Mesothelial cell of epicardium (in vitro differentiated cells): ENCODE results near the gene ARL6IP4. TPM values are rescaled to one million over a fixed set of nuclear protein-coding genes. Genes with fewer than 3 reads are reported as not detected.

Source experiments
- DNase-seq, 2 experiments: peaks; one replicate each; pipeline ENCODE4 v3.0.0; 2021; ENCODE audit warnings: low spot score in 2 of 2; ENCODE audit not compliant: unreplicated experiment in 2 of 2
- H3K27ac Mint-ChIP-seq: 2 replicates; pipeline ENCODE4 v1.8.0; 2021; ENCODE audit warnings: mixed read lengths
- H3K27me3 Mint-ChIP-seq: 2 replicates; pipeline ENCODE4 v1.8.0; 2021; ENCODE audit warnings: low read depth, mixed read lengths
- H3K36me3 Mint-ChIP-seq: 2 replicates; pipeline ENCODE4 v1.8.0; 2021; ENCODE audit warnings: mixed read lengths
- H3K4me1 Mint-ChIP-seq: 2 replicates; pipeline ENCODE4 v1.8.0; 2021; ENCODE audit warnings: mixed read lengths
- H3K4me3 Mint-ChIP-seq: 2 replicates; pipeline ENCODE4 v1.8.0; 2021; ENCODE audit warnings: mild to moderate bottlenecking, moderate library complexity, mixed read lengths
- H3K9me3 Mint-ChIP-seq: 2 replicates; pipeline ENCODE4 v1.8.0; 2021; ENCODE audit warnings: mixed read lengths
- CTCF ChIP-seq: fragments of 200-600 bp; sonication (generic); IDR thresholded peaks from one replicate; pipeline ENCODE4 v1.5.0; 2021; ENCODE audit warnings: antibody characterized with exemption; ENCODE audit not compliant: unreplicated experiment
- total RNA-seq: library from RNA; stranded (reverse); gene quantifications from 3 replicates; pipeline ENCODE4 v1.2.1, GENCODE V29; 2021

ARL6IP4 gene
- total RNA-seq, 1 donor from 2014 or later: 120 TPM

- no peak for DNase-seq
- Mint-ChIP-seq H3K4me1 (peaks cover 5% of the 10 kb centered on the region), H3K36me3 (no peaks in the 10 kb centered on the region), H3K27me3 (no peaks in the 10 kb centered on the region), H3K4me3 (no peak overlapping the region), H3K9me3 (no peaks in the 10 kb centered on the region), H3K27ac (no peak overlapping the region)
- TF ChIP-seq CTCF: no peak
Measured at GRCh38 chr12:123000578-123000977, 20.1 kb downstream of the ARL6IP4 start.

GRCh38 chr12:123001464-123001863 is 21.0 kb downstream of the ARL6IP4 start:
- Mint-ChIP-seq H3K9me3 (no peaks in the 10 kb centered on the region), H3K4me1 (peaks cover 5% of the 10 kb centered on the region), H3K27me3 (no peaks in the 10 kb centered on the region), H3K4me3 (no peak overlapping the region), H3K36me3 (no peaks in the 10 kb centered on the region), H3K27ac (no peak overlapping the region)
- no peak for TF ChIP-seq CTCF
- no peak for DNase-seq

- no peak for DNase-seq
- no peaks in the 10 kb centered on the region for H3K9me3 Mint-ChIP-seq
- no peak overlapping the region for H3K4me3 Mint-ChIP-seq
- H3K36me3 Mint-ChIP-seq: no peaks in the 10 kb centered on the region
- H3K27ac Mint-ChIP-seq: no peak overlapping the region
- peaks cover 5% of the 10 kb centered on the region for H3K4me1 Mint-ChIP-seq
- H3K27me3 Mint-ChIP-seq: no peaks in the 10 kb centered on the region
- no peak for TF ChIP-seq CTCF
Measured at GRCh38 chr12:123003257-123003656, 22.8 kb downstream of the ARL6IP4 start.

GRCh38 chr12:123004287-123004686 is 23.8 kb downstream of the ARL6IP4 start:
- H3K36me3 Mint-ChIP-seq: no peaks in the 10 kb centered on the region
- no peak for TF ChIP-seq CTCF
- DNase-seq: no peak
- no peaks in the 10 kb centered on the region for H3K9me3 Mint-ChIP-seq
- H3K4me3 Mint-ChIP-seq: no peak overlapping the region
- H3K27ac Mint-ChIP-seq: no peak overlapping the region
- peaks cover 5% of the 10 kb centered on the region for H3K4me1 Mint-ChIP-seq
- no peaks in the 10 kb centered on the region for H3K27me3 Mint-ChIP-seq

GRCh38 chr12:123005081-123005626 is 24.7 kb downstream of the ARL6IP4 start:
- Mint-ChIP-seq H3K4me1 (peaks cover 3% of the 10 kb centered on the region), H3K36me3 (no peaks in the 10 kb centered on the region), H3K9me3 (no peaks in the 10 kb centered on the region), H3K27me3 (no peaks in the 10 kb centered on the region), H3K27ac (no peak overlapping the region), H3K4me3 (no peak overlapping the region)
- DNase-seq: no peak
- no peak for TF ChIP-seq CTCF

GRCh38 chr12:123006977-123007376 is 26.5 kb downstream of the ARL6IP4 start:
- Mint-ChIP-seq H3K4me3 (no peak overlapping the region), H3K9me3 (no peaks in the 10 kb centered on the region), H3K27me3 (no peaks in the 10 kb centered on the region), H3K4me1 (peaks cover 8% of the 10 kb centered on the region), H3K36me3 (no peaks in the 10 kb centered on the region), H3K27ac (no peak overlapping the region)
- TF ChIP-seq CTCF: no peak
- DNase-seq: no peak
